SK-N-SH (cell line): ENCODE measurements around the gene MUS81.

Source experiments
- CHD2 ChIP-seq: fragments of 150-350 bp; IDR thresholded peaks from 2 replicates; pipeline ENCODE4 v1.6.1; 2018; ENCODE audit warnings: low read length; ENCODE audit not compliant: partially characterized antibody
- ELF1 ChIP-seq: IDR thresholded peaks from 2 replicates; pipeline ENCODE4 v1.4.0; 2012
- EP300 ChIP-seq, 2 experiments: IDR thresholded peaks; 2 replicates each; pipeline versions ENCODE4 v1.4.0 to v1.6.1; 2012; ENCODE audit warnings: borderline replicate concordance in 1 of 2, low read depth in 1 of 2, low read length in 1 of 2
- GABPA ChIP-seq: IDR thresholded peaks from 2 replicates; pipeline ENCODE4 v1.4.0; 2012; ENCODE audit warnings: low read depth, mild to moderate bottlenecking
- MEF2A ChIP-seq: IDR thresholded peaks from 2 replicates; pipeline ENCODE4 v1.4.0; 2012; ENCODE audit warnings: low read depth, borderline replicate concordance
- MXI1 ChIP-seq: IDR thresholded peaks from 2 replicates; pipeline ENCODE4 v1.6.1; 2012; ENCODE audit warnings: mild to moderate bottlenecking, low read depth, low read length, improper control_type of control experiment
- POLR2AphosphoS5 ChIP-seq: IDR thresholded peaks from 2 replicates; pipeline ENCODE4 v1.6.1; 2012; ENCODE audit warnings: low read depth, low read length
- RAD21 ChIP-seq: IDR thresholded peaks from 2 replicates; pipeline ENCODE4 v1.6.1; 2012; ENCODE audit warnings: mild to moderate bottlenecking, low read length
- RCOR1 ChIP-seq: fragments of 150-350 bp; IDR thresholded peaks from 2 replicates; pipeline ENCODE4 v1.6.1; 2017; ENCODE audit warnings: antibody characterized with exemption, low read length
- YY1 ChIP-seq: IDR thresholded peaks from 2 replicates; pipeline ENCODE4 v1.4.0; 2012; ENCODE audit warnings: low read depth, mild to moderate bottlenecking
- TF ChIP-seq, protein P1 (sequence below): fragments of 200-600 bp; sonication (generic); IDR thresholded peaks from 2 replicates; pipeline ENCODE4 v1.6.1; 2017; ENCODE audit warnings: antibody characterized with exemption, mild to moderate bottlenecking, moderate library complexity
- TF ChIP-seq, protein P2 (sequence below): fragments of 150-350 bp; IDR thresholded peaks from 2 replicates; pipeline ENCODE4 v1.6.1; 2017; ENCODE audit warnings: antibody characterized with exemption, low read length, low read depth, borderline replicate concordance
- TF ChIP-seq, protein P3 (sequence below): IDR thresholded peaks from 2 replicates; pipeline ENCODE4 v1.4.0; 2012; ENCODE audit warnings: low read depth, borderline replicate concordance

DNA sequence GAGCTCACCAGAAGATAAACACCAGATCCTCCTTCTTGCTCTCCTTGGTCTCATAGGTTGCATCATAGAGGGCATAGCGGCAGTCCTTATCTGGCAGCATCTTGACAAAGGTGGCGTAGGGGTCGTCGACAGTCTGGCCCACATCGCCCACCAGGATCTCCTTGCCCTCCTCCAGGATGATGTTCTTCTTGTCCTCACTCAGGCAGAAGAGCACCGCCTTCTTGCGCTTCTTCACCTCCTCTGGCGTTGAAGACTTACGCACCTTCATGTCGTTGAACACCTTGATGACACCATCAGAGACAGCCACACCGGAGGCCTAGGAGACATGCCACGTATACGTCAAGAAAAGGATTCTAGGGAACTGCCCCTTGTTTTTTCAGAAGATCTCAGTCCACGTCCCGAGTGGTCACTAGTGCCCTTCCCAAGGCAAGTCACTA is 4.3 kb upstream of the MUS81 start:
- TF ChIP-seq, protein P1, sequence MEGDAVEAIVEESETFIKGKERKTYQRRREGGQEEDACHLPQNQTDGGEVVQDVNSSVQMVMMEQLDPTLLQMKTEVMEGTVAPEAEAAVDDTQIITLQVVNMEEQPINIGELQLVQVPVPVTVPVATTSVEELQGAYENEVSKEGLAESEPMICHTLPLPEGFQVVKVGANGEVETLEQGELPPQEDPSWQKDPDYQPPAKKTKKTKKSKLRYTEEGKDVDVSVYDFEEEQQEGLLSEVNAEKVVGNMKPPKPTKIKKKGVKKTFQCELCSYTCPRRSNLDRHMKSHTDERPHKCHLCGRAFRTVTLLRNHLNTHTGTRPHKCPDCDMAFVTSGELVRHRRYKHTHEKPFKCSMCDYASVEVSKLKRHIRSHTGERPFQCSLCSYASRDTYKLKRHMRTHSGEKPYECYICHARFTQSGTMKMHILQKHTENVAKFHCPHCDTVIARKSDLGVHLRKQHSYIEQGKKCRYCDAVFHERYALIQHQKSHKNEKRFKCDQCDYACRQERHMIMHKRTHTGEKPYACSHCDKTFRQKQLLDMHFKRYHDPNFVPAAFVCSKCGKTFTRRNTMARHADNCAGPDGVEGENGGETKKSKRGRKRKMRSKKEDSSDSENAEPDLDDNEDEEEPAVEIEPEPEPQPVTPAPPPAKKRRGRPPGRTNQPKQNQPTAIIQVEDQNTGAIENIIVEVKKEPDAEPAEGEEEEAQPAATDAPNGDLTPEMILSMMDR, result no peak
- TF ChIP-seq, protein P2, sequence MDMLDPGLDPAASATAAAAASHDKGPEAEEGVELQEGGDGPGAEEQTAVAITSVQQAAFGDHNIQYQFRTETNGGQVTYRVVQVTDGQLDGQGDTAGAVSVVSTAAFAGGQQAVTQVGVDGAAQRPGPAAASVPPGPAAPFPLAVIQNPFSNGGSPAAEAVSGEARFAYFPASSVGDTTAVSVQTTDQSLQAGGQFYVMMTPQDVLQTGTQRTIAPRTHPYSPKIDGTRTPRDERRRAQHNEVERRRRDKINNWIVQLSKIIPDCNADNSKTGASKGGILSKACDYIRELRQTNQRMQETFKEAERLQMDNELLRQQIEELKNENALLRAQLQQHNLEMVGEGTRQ, result no peak
- no peak for TF ChIP-seq GABPA
- TF ChIP-seq POLR2AphosphoS5, result no peak
- TF ChIP-seq YY1, result no peak
- TF ChIP-seq RCOR1, result no peak
- TF ChIP-seq, protein P3, sequence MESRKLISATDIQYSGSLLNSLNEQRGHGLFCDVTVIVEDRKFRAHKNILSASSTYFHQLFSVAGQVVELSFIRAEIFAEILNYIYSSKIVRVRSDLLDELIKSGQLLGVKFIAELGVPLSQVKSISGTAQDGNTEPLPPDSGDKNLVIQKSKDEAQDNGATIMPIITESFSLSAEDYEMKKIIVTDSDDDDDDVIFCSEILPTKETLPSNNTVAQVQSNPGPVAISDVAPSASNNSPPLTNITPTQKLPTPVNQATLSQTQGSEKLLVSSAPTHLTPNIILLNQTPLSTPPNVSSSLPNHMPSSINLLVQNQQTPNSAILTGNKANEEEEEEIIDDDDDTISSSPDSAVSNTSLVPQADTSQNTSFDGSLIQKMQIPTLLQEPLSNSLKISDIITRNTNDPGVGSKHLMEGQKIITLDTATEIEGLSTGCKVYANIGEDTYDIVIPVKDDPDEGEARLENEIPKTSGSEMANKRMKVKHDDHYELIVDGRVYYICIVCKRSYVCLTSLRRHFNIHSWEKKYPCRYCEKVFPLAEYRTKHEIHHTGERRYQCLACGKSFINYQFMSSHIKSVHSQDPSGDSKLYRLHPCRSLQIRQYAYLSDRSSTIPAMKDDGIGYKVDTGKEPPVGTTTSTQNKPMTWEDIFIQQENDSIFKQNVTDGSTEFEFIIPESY, result no peak
- no peak for TF ChIP-seq EP300 (IDR thresholded peaks at IDR 0.05; ENCODE audit: borderline replicate concordance in 1 of 2, low read depth in 1 of 2, low read length in 1 of 2)
- no peak for TF ChIP-seq CHD2
- TF ChIP-seq RAD21, result no peak
- TF ChIP-seq MXI1, result no peak
- TF ChIP-seq MEF2A, result no peak
- no peak for TF ChIP-seq ELF1
